Natural killer cell (primary cell): Measurements from ENCODE around the gene HIP1. TPM values are rescaled to one million over a fixed set of nuclear protein-coding genes. Genes with fewer than 3 reads are reported as not detected.
"Not testable (repeated sequence)": the region's sequence is repeated elsewhere in the genome, so short reads cannot be mapped to it uniquely, and the experiment has no call there.

Experiments used
- ATAC-seq, 3 donors: fragments of 150-1000 bp in 2 of 3; fragments of 200-7000 bp in 1 of 3; cut with Tn5 transposase; 1 replicate in 1 of 3; 2 replicates in 2 of 3; pipeline ENCODE4 v1.10.0; 2021; ENCODE audit warnings: mild to moderate bottlenecking in 2 of 3, moderate library complexity in 2 of 3
- DNase-seq, 2 donors: peaks; one replicate each; pipeline versions ENCODE4 v3.0.0 to v3.0.0-alpha.2; 2013 to 2021; ENCODE audit warnings: mixed read lengths in 1 of 2
- H3K27ac ChIP-seq: one replicate; pipeline ENCODE4 v1.5.1; 2013; ENCODE audit warnings: mild to moderate bottlenecking, low read length
- H3K27me3 ChIP-seq: one replicate; pipeline ENCODE4 v1.6.1; 2013; ENCODE audit warnings: low read length; ENCODE audit not compliant: control insufficient read depth, insufficient read depth
- H3K36me3 ChIP-seq: one replicate; pipeline ENCODE4 v1.6.1; 2013; ENCODE audit warnings: low read length; ENCODE audit not compliant: control insufficient read depth, insufficient read depth
- H3K4me1 ChIP-seq: one replicate; pipeline ENCODE4 v1.6.1; 2013; ENCODE audit warnings: low read length; ENCODE audit not compliant: control insufficient read depth, insufficient read depth
- H3K4me3 ChIP-seq: one replicate; pipeline ENCODE4 v1.5.1; 2013; ENCODE audit warnings: low read length
- H3K9me3 ChIP-seq: one replicate; pipeline ENCODE4 v1.6.1; 2013; ENCODE audit warnings: low read length; ENCODE audit not compliant: control insufficient read depth, insufficient read depth
- H3K27ac Mint-ChIP-seq, 2 donors: one replicate each; pipeline ENCODE4 v1.8.0; 2022; ENCODE audit warnings: mild to moderate bottlenecking in 2 of 2, mixed read lengths in 2 of 2, moderate library complexity in 1 of 2
- H3K27me3 Mint-ChIP-seq, 2 donors: one replicate each; pipeline ENCODE4 v1.8.0; 2022; ENCODE audit warnings: low read depth in 2 of 2, mixed read lengths in 2 of 2
- H3K36me3 Mint-ChIP-seq: one replicate; pipeline ENCODE4 v1.8.0; 2022; ENCODE audit warnings: mixed read lengths
- H3K4me1 Mint-ChIP-seq, 2 donors: one replicate each; pipeline ENCODE4 v1.8.0; 2022; ENCODE audit warnings: mixed read lengths in 2 of 2
- H3K4me3 Mint-ChIP-seq: one replicate; pipeline ENCODE4 v1.8.0; 2022; ENCODE audit warnings: mild to moderate bottlenecking, moderate library complexity, mixed read lengths
- H3K9me3 Mint-ChIP-seq, 2 donors: one replicate each; pipeline ENCODE4 v1.8.0; 2022; ENCODE audit warnings: mixed read lengths in 2 of 2
- CTCF ChIP-seq: fragments of 200-600 bp; IDR thresholded peaks from one replicate; pipeline ENCODE4 v1.8.0; 2022; ENCODE audit warnings: antibody characterized with exemption
- WGBS: methylation state at CpG from one replicate; pipeline ENCODE4 v1.1.7; 2013; ENCODE audit warnings: missing lambda C conversion rate; ENCODE audit not compliant: insufficient coverage; 5-methylcytosine and 5-hydroxymethylcytosine counted together
- intact Hi-C: fragments of 100-400 bp; cut with micrococcal nuclease; formaldehyde crosslinking; loops from one replicate; pipeline ENCODE4 v1.14.2; 2022
- total RNA-seq, 4 donors: library from RNA; stranded (reverse); fragments of 120-200 nt in 1 of 4; gene quantifications; one replicate each; pipeline versions ENCODE4 v1.2.3 to v1.2.4, GENCODE V29; 2013 to 2022

HIP1 gene
- total RNA-seq, 3 donors from 2014 or later (not counting 1 experiment from before 2014, with no cell fraction given) = 17.1 to 27.9 (median 23.1) TPM

DNA sequence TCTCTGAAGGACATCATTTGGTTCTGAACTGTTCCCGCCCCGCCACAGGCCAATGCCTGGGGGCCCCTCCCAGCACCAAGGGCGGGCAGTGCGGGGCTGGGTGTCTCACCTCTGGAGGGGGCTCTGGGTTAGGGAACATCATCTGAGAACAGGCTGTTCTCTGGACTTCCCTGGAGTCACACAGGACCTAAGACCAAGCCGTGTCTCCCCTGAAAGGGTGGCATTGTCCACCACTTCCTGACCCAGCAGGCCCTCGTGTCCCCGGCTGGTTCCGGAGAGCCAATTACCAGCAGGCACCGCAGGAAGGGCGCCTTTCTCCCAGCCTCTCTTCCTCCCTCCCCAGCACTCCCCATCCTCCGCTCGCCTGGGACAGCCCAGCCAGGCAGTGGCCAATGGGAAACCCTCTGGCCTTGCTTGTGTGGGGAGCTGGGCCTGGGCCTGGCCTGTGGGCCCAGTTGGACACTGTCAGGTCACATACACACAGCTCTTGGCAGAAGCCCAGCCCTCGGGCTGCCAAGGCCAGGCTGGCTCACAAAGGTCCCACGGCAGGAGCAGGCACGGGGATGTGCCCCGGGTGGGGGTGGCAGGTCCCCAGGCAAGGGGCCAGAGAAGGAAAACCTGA lies 127.1 kb downstream of the HIP1 start:
- H3K9me3 Mint-ChIP-seq = no peaks in the 10 kb centered on the region
- ATAC-seq (no peak), DNase-seq (no peak)
- WGBS = 94% methylated on average over 16 of the region's 16 CpGs
- H3K27ac ChIP-seq = no peak overlapping the region
- no peak overlapping the region for H3K27ac Mint-ChIP-seq
- no peaks in the 10 kb centered on the region for H3K36me3 Mint-ChIP-seq
- intact Hi-C loops = no loop called here
- no peak overlapping the region for H3K4me3 ChIP-seq
- H3K4me3 Mint-ChIP-seq = no peak overlapping the region
- no peaks in the 10 kb centered on the region for H3K9me3 ChIP-seq
- H3K27me3 ChIP-seq = no peaks in the 10 kb centered on the region
- H3K4me1 ChIP-seq = peaks cover 10% of the 10 kb centered on the region
- no peaks in the 10 kb centered on the region for H3K27me3 Mint-ChIP-seq
- H3K4me1 Mint-ChIP-seq = peaks cover 2 to 9% of the 10 kb centered on the region in 2 donors
- no peaks in the 10 kb centered on the region for H3K36me3 ChIP-seq
- no peak for TF ChIP-seq CTCF

DNA sequence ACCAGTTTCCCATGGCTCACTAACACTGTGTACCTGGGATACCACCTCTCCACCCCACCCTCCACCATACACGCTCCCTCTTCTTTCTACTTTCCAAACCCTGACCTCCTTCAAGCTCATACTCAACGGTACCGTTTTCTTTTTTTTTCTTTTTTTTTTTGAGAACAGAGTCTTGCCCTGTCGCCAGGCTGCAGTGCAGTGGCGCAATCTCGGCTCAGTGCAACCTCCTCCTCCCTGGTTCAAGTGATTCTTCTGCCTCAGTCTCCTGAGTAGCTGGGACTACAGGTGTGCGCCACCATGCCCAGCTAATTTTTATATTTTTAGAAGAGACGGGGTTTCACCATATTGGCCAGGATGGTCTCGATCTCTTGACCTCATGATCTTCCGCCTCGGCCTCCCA lies 129.3 kb downstream of the HIP1 start:
- H3K9me3 Mint-ChIP-seq, H3K4me1 ChIP-seq, intact Hi-C loops, H3K9me3 ChIP-seq, H3K4me1 Mint-ChIP-seq, H3K4me3 ChIP-seq, H3K27me3 Mint-ChIP-seq, H3K36me3 ChIP-seq, H3K27me3 ChIP-seq, DNase-seq, H3K36me3 Mint-ChIP-seq, H3K27ac Mint-ChIP-seq, H3K27ac ChIP-seq, H3K4me3 Mint-ChIP-seq, ATAC-seq: not testable (repeated sequence)
- WGBS = 92% methylated on average over 11 of the region's 11 CpGs

DNA sequence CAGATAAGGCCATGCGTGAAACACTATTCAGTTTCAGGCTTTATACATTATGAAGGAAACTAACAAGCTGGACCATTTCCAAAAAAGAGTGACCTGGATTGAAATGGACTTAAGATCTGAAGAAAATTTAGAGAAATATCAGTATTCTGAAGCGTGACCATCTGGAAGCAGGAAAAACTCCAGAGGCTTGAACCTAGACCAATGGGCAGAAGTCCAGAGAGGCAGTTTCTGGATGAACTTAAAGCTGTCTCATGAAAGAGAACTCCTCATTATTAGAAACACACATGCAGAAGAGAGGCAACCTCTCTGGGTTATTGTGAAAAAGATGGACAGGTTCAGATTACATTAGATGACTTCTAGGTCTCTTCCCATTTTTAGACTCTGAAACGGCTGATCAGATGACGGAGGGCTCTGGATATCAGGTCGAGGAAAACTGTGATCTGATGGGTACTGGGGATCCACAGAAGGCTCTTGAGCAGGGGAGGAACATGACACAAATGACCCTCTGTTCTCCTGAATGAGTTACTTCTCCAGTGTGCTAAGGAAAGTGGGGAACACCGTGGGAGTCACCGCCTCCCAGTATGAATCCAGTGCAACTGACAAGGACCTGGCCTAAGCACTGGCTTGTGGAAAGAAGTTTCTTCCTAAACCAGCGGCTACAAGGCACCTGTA lies 130.2 kb downstream of the HIP1 start:
- peaks cover 0 to 9% of the 10 kb centered on the region in 2 donors for H3K4me1 Mint-ChIP-seq
- H3K4me3 ChIP-seq = no peak overlapping the region
- H3K27ac Mint-ChIP-seq = no peak overlapping the region
- H3K4me3 Mint-ChIP-seq = no peak overlapping the region
- ATAC-seq = no peak
- H3K36me3 Mint-ChIP-seq = no peaks in the 10 kb centered on the region
- TF ChIP-seq CTCF = no peak
- no peaks in the 10 kb centered on the region for H3K36me3 ChIP-seq
- no peaks in the 10 kb centered on the region for H3K27me3 Mint-ChIP-seq
- H3K9me3 Mint-ChIP-seq = no peaks in the 10 kb centered on the region
- no peak for DNase-seq
- no peaks in the 10 kb centered on the region for H3K4me1 ChIP-seq
- intact Hi-C loops = no loop called here
- 92% methylated on average over 8 of the region's 8 CpGs for WGBS
- no peaks in the 10 kb centered on the region for H3K27me3 ChIP-seq
- no peak overlapping the region for H3K27ac ChIP-seq
- H3K9me3 ChIP-seq = no peaks in the 10 kb centered on the region

DNA sequence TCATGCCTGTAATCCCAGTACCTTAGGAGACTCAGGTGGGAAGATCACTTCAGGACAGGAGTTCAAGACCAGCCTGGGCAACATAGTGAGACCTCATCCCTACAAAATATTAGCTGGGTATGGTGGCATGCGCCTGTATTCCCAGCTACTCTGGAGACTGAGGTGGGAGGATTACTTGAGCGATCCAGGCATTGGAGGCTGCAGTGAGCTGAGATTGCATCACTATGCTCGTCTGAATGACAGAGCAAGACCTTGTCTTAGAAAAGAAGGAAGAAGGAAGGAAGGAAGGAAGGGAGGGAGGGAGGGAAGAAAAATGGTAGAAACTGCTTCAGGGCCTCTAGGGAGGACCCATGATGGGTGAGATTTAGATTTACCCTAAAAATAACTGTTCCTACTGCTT lies 134.3 kb downstream of the HIP1 start:
- Histone ChIP-seq H3K4me1 (no peaks in the 10 kb centered on the region), H3K27ac (no peak overlapping the region), H3K4me3 (no peak overlapping the region), H3K36me3 (no peaks in the 10 kb centered on the region), H3K9me3 (no peaks in the 10 kb centered on the region), H3K27me3 (no peaks in the 10 kb centered on the region)
- Mint-ChIP-seq H3K9me3 (no peaks in the 10 kb centered on the region), H3K4me3 (no peak overlapping the region), H3K4me1 (peaks cover 0 to 5% of the 10 kb centered on the region in 2 donors), H3K27ac (no peak overlapping the region), H3K36me3 (no peaks in the 10 kb centered on the region), H3K27me3 (no peaks in the 10 kb centered on the region)
- intact Hi-C loops = no loop called here
- ATAC-seq (no peak), DNase-seq (no peak)
- no peak for TF ChIP-seq CTCF
- WGBS = 88% methylated on average over 3 of the region's 3 CpGs

DNA sequence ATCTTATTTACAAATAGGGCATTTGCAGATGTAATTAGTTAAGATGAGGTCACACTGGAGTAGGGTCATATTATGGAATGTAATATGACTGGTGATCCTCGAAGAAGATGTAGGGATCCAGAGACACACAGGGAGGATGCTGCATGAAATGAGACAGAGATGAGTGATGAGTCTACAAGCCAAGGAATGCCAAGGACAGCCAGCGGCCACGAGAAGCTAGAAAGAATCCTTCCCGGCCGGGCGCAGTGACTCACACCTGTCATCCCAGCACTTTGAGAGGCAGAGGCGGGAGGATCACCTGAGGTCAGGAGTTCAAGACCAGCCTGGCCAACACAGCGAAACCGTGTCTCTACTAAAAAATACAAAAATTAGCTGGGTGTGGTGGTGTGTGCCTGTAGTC lies 135.9 kb downstream of the HIP1 start:
- intact Hi-C loops, H3K27me3 Mint-ChIP-seq, H3K4me3 Mint-ChIP-seq, DNase-seq, H3K36me3 ChIP-seq, H3K4me3 ChIP-seq, H3K27me3 ChIP-seq, ATAC-seq, H3K4me1 ChIP-seq, H3K36me3 Mint-ChIP-seq, H3K9me3 ChIP-seq, H3K4me1 Mint-ChIP-seq, H3K27ac ChIP-seq, H3K27ac Mint-ChIP-seq, H3K9me3 Mint-ChIP-seq: not testable (repeated sequence)
- 96% methylated on average over 9 of the region's 9 CpGs for WGBS
